H1 (cell line): ENCODE measurements around the gene MYBPC2. TPM values are rescaled to one million over a fixed set of nuclear protein-coding genes. Genes with fewer than 3 reads are reported as not detected.
A peak's percentile ranks its signal among the peaks of the same experiment; 100 is the strongest.

Experiments used
- CTCF ChIA-PET: fragments of 300-600 bp; sonication (Branson Sonifier 250); formaldehyde crosslinking; loops from one replicate; lab custom pipeline; 2021; ENCODE audit not compliant: partially characterized antibody; lab: Charles Lee
- POLR2A ChIA-PET: fragments of 300-600 bp; sonication (Branson Sonifier 250); formaldehyde crosslinking; loops from one replicate; lab custom pipeline; 2021; ENCODE audit warnings: inconsistent platforms; ENCODE audit not compliant: partially characterized antibody; lab: Charles Lee
- DNase-seq, 2 experiments: peaks; one replicate each; pipeline versions ENCODE4 v3.0.0 to v3.0.0-alpha.2; 2010 to 2022; ENCODE audit warnings: low spot score in 2 of 2, low read depth in 1 of 2, mixed read lengths in 1 of 2
- FAIRE-seq: peaks from 2 replicates; lab custom pipeline; 2011; peaks lifted over from hg19 to GRCh38; lab: Jason Lieb, UNC
- H2AFZ ChIP-seq: 2 replicates; pipeline ENCODE4 v1.8.1; 2012; ENCODE audit warnings: low read length, inconsistent platforms
- H2AK5ac ChIP-seq: 2 replicates; pipeline ENCODE4 v1.6.1; 2013; ENCODE audit warnings: low read depth, low read length
- H2BK120ac ChIP-seq: replicated peaks from 2 replicates; pipeline ENCODE3; 2013; ENCODE audit warnings: low read depth, low read length, inconsistent platforms
- H2BK12ac ChIP-seq: 2 replicates; pipeline ENCODE4 v1.6.1; 2013; ENCODE audit warnings: low read depth, low read length
- H2BK15ac ChIP-seq: 2 replicates; pipeline ENCODE4 v1.6.1; 2013; ENCODE audit warnings: low read length
- H2BK20ac ChIP-seq: 2 replicates; pipeline ENCODE4 v1.6.1; 2013; ENCODE audit warnings: low read length
- H2BK5ac ChIP-seq: 2 replicates; pipeline ENCODE4 v1.6.1; 2013; ENCODE audit warnings: low read depth, low read length
- H3K14ac ChIP-seq: 2 replicates; pipeline ENCODE4 v1.6.1; 2013; ENCODE audit warnings: inconsistent platforms; ENCODE audit not compliant: insufficient read length
- H3K18ac ChIP-seq: 2 replicates; pipeline ENCODE4 v1.6.1; 2013; ENCODE audit warnings: low read length; ENCODE audit errors: extremely low read depth
- H3K23ac ChIP-seq: 2 replicates; pipeline ENCODE4 v1.6.1; 2013; ENCODE audit warnings: inconsistent platforms; ENCODE audit not compliant: insufficient read length
- H3K23me2 ChIP-seq: 2 replicates; pipeline ENCODE4 v1.6.1; 2013; ENCODE audit warnings: low read depth, low read length
- H3K27ac ChIP-seq: 2 replicates; pipeline ENCODE4 v1.6.1; 2011; ENCODE audit warnings: low read depth, low read length, inconsistent platforms
- H3K27me3 ChIP-seq, 4 experiments: replicated peaks in 1 of 4; 1 replicate in 1 of 4; 2 replicates in 3 of 4; pipeline versions ENCODE4 v1.6.1 to v1.8.1; 2011 to 2013; ENCODE audit warnings: low read length in 3 of 4, mild to moderate bottlenecking in 3 of 4, inconsistent platforms in 2 of 4, mixed read lengths in 2 of 4, moderate library complexity in 1 of 4; ENCODE audit not compliant: control insufficient read depth in 3 of 4, insufficient read depth in 3 of 4; ENCODE audit errors: extremely low read depth in 1 of 4
- H3K36me3 ChIP-seq, 4 experiments: 2 replicates each; pipeline versions ENCODE4 v1.6.1 to v1.8.1; 2011 to 2013; ENCODE audit warnings: mild to moderate bottlenecking in 4 of 4, low read length in 3 of 4, moderate library complexity in 2 of 4, control low read depth in 1 of 4, inconsistent platforms in 1 of 4; ENCODE audit not compliant: insufficient read depth in 4 of 4, control insufficient read depth in 2 of 4
- H3K4ac ChIP-seq: replicated peaks from 2 replicates; pipeline ENCODE3; 2013; ENCODE audit warnings: low read length, low read depth, mixed read lengths, inconsistent platforms; ENCODE audit not compliant: insufficient read length
- H3K4me1 ChIP-seq, 4 experiments: replicated peaks in 1 of 4; 1 replicate in 1 of 4; 2 replicates in 3 of 4; pipeline versions ENCODE4 v1.6.1 to v1.8.1; 2011 to 2013; ENCODE audit warnings: low read length in 3 of 4, inconsistent platforms in 2 of 4, mixed read lengths in 1 of 4; ENCODE audit not compliant: insufficient read depth in 4 of 4, control insufficient read depth in 3 of 4
- H3K4me2 ChIP-seq, 2 experiments: 2 replicates each; pipeline versions ENCODE4 v1.6.1 to v1.8.1; 2011 to 2013; ENCODE audit warnings: low read depth in 2 of 2, low read length in 2 of 2, control low read depth in 1 of 2, inconsistent platforms in 1 of 2, mild to moderate bottlenecking in 1 of 2; ENCODE audit not compliant: insufficient read depth in 1 of 2
- H3K4me3 ChIP-seq, 4 experiments: fragments of 200-600, 300-600 bp in 1 of 4; sonication (generic), shearing (Covaris generic), sonication (Bioruptor Twin) in 1 of 4; 2 replicates each; pipeline versions ENCODE4 v1.5.1 to v1.8.1; 2011 to 2016; ENCODE audit warnings: low read length in 4 of 4, low read depth in 3 of 4, control low read depth in 2 of 4, inconsistent platforms in 2 of 4, mild to moderate bottlenecking in 2 of 4, mixed read lengths in 1 of 4, moderate library complexity in 1 of 4; ENCODE audit not compliant: insufficient read depth in 2 of 4; ENCODE audit errors: extremely low read depth in 1 of 4
- H3K56ac ChIP-seq: replicated peaks from 2 replicates; pipeline ENCODE3; 2013; ENCODE audit warnings: low read depth, mild to moderate bottlenecking, mixed read lengths, low read length, inconsistent platforms; ENCODE audit not compliant: insufficient read length
- H3K79me1 ChIP-seq: 2 replicates; pipeline ENCODE4 v1.6.1; 2013; ENCODE audit warnings: low read depth, low read length, control low read depth
- H3K79me2 ChIP-seq, 2 experiments: 2 replicates each; pipeline versions ENCODE4 v1.6.1 to v1.8.1; 2012 to 2013; ENCODE audit warnings: low read length in 2 of 2, mild to moderate bottlenecking in 2 of 2, inconsistent platforms in 1 of 2; ENCODE audit not compliant: insufficient read depth in 2 of 2, control insufficient read depth in 1 of 2
- H3K9ac ChIP-seq, 4 experiments: replicated peaks in 1 of 4; 1 replicate in 1 of 4; 2 replicates in 3 of 4; pipeline versions ENCODE4 v1.6.1 to v1.8.1; 2011 to 2013; ENCODE audit warnings: low read depth in 3 of 4, low read length in 3 of 4, control low read depth in 2 of 4, mild to moderate bottlenecking in 2 of 4, moderate library complexity in 2 of 4, inconsistent platforms in 1 of 4; ENCODE audit errors: extremely low read depth in 1 of 4
- H3K9me3 ChIP-seq, 2 experiments: 2 replicates each; pipeline versions ENCODE4 v1.6.1 to v1.8.1; 2012 to 2013; ENCODE audit warnings: mild to moderate bottlenecking in 2 of 2, moderate library complexity in 2 of 2, control low read depth in 1 of 2, inconsistent platforms in 1 of 2, low read depth in 1 of 2, low read length in 1 of 2, mixed read lengths in 1 of 2; ENCODE audit not compliant: insufficient read depth in 2 of 2
- H4K20me1 ChIP-seq, 2 experiments: replicated peaks in 1 of 2; 2 replicates each; pipeline versions ENCODE3 to v1.8.1; 2011 to 2013; ENCODE audit warnings: inconsistent platforms in 2 of 2, low read length in 2 of 2, mild to moderate bottlenecking in 1 of 2; ENCODE audit not compliant: insufficient read depth in 2 of 2, control insufficient read depth in 1 of 2
- H4K5ac ChIP-seq: 2 replicates; pipeline ENCODE4 v1.6.1; 2013; ENCODE audit warnings: low read length, low read depth, mixed read lengths, inconsistent platforms; ENCODE audit not compliant: insufficient read length
- H4K8ac ChIP-seq: 2 replicates; pipeline ENCODE4 v1.8.0; 2013; ENCODE audit warnings: mild to moderate bottlenecking, moderate library complexity, low read length, inconsistent platforms; ENCODE audit not compliant: insufficient read depth; ENCODE audit errors: extremely low read depth
- H4K91ac ChIP-seq: replicated peaks from 2 replicates; pipeline ENCODE3; 2013; ENCODE audit warnings: low read length, mixed read lengths, inconsistent platforms; ENCODE audit not compliant: insufficient read length
- ASH2L ChIP-seq: fragments of 200-600, 300-600 bp; sonication (generic); IDR thresholded peaks from one replicate; pipeline ENCODE4 v1.7.1; 2017; ENCODE audit warnings: low read length
- CHD1 ChIP-seq: IDR thresholded peaks from 2 replicates; pipeline ENCODE4 v1.6.1; 2012; ENCODE audit warnings: low read depth, low read length, improper control_type of control experiment
- CHD2 ChIP-seq: IDR thresholded peaks from 2 replicates; pipeline ENCODE4 v1.6.1; 2012; ENCODE audit warnings: low read length, improper control_type of control experiment
- SAP30 ChIP-seq: fragments of 300-600 bp; sonication (generic); IDR thresholded peaks from 2 replicates; pipeline ENCODE4 v1.7.1; 2012; ENCODE audit warnings: low read length, moderate library complexity, mild to moderate bottlenecking, inconsistent platforms; ENCODE audit not compliant: insufficient read depth, insufficient replicate concordance
- SP4 ChIP-seq: IDR thresholded peaks from 2 replicates; pipeline ENCODE4 v1.6.1; 2012; ENCODE audit warnings: low read length, inconsistent platforms
- SRF ChIP-seq: IDR thresholded peaks from 2 replicates; pipeline ENCODE4 v1.6.1; 2011; ENCODE audit warnings: mild to moderate bottlenecking, low read depth, low read length, moderate library complexity
- TAF7 ChIP-seq: optimal IDR thresholded peaks from 2 replicates; pipeline ENCODE3; 2011; ENCODE audit warnings: low read depth, mild to moderate bottlenecking, inconsistent platforms, low read length, moderate library complexity, borderline replicate concordance
- WGBS, 2 experiments: shearing (Covaris generic) in 1 of 2; methylation state at CpG; one replicate each; pipeline versions ENCODE4 v1.1.6 to v1.1.7; 2013 to 2015; ENCODE audit warnings: low lambda C conversion rate in 2 of 2, mixed read lengths in 2 of 2, inconsistent platforms in 1 of 2, low coverage in 1 of 2, missing lambda C conversion rate in 1 of 2; ENCODE audit not compliant: insufficient replicate concordance in 2 of 2, insufficient coverage in 1 of 2, insufficient read length in 1 of 2; ENCODE audit errors: extremely low coverage in 1 of 2, missing lambda C conversion rate in 1 of 2; 5-methylcytosine and 5-hydroxymethylcytosine counted together
- polyA plus RNA-seq, 7 experiments: library from polyadenylated mRNA; depleted of rRNA in 3 of 7; stranded (reverse) in 5 of 7; unstranded in 2 of 7; fragments of >200 nt in 5 of 7; fragments of 200-250 nt in 2 of 7; gene quantifications; 1 replicate in 5 of 7; 2 replicates in 1 of 7; 4 replicates in 1 of 7; pipeline versions ENCODE4 v1.2.1 to v1.2.3, GENCODE V29; 2011 to 2013; ENCODE audit warnings: missing spikeins in 2 of 7, mixed read lengths in 2 of 7
- total RNA-seq: library from RNA; stranded (reverse); fragmentation: NEBNext Ultra II Directional; extraction: Animal tissue kit (Norgen Biotek cat#: 25700); gene quantifications from 2 replicates; pipeline ENCODE4 v1.2.1, GENCODE V29; 2021
- TF ChIP-seq, protein P1 (sequence below): IDR thresholded peaks from 2 replicates; pipeline ENCODE4 v1.6.1; 2011; ENCODE audit warnings: low read depth, mild to moderate bottlenecking, low read length; ENCODE audit not compliant: insufficient read depth
- TF ChIP-seq, protein P2 (sequence below): IDR thresholded peaks from 2 replicates; pipeline ENCODE4 v1.6.1; 2012; ENCODE audit warnings: inconsistent platforms

The MYBPC2 gene
- total and polyA plus RNA-seq, 2 of the 8 experiments (the other 6 are each of a cell fraction or from before 2014, with no cell fraction given) = 1.8 to 3.1 TPM

DNA sequence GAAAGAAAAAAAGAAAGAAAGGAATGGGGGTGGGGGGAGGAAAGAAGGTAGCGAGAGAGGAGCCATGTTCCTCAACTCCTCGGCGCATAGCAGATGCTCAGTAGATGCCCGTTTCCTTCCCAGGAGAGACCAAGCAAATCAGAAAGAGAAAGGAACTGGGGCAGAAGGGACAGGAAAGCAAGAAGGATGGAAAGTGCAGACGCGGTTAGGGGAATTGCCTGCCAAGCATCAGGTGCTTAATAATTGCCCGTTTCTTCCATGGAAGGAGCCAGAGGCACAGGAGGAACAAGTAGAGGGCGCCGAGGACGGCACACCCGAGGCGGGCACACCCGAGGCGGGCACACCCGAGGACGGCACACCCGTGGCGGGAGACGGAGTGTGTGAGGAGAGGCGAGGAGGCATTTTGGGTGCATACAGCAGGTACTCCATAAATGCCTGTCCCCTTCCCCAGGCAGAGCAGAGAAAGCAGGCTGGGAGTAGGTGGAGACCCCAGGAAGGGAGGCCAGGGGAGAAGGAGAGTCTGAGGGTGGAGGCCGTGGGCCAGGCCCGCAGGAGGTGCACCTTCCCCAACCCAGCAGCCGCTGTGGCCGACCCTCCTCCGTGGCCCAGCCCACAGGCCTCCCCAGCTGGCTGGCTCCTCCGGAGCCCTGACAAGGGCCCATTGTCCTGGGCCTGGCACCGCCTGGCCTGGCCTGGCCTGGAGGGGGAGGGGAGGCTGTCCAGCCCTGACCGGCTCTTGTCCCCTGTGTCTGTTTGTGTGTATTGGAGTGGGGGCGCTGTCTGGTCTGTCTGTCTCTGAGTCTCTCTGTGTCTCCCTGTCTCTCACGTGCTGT lies 63.7 kb downstream of the MYBPC2 start:
- H3K23me2 ChIP-seq = peaks cover 4% of the 10 kb centered on the region; the same call in 1 of the 2 replicates
- H3K4ac ChIP-seq = no peak overlapping the region
- FAIRE-seq = no peak
- no peak overlapping the region for H3K4me3 ChIP-seq
- CTCF ChIA-PET = interaction anchor here (0.6 to 2.5 kb wide), 8 partner anchors 9 to 248 kb away, joined by 3 to 12 read pairs (median 4); no protein-coding TSS in a partner anchor
- H3K56ac ChIP-seq = no peak overlapping the region
- 78% methylated on average over 27 of the region's 30 CpGs; no CpG with 5 or more reads in 1 of the 2 experiments for WGBS, 2 experiments
- no peak overlapping the region for H2BK20ac ChIP-seq
- H3K18ac ChIP-seq = no peak overlapping the region
- no peak overlapping the region for H3K27ac ChIP-seq
- H3K27me3 ChIP-seq = peaks cover 8 to 67% (median 62%) of the 10 kb centered on the region in 4 experiments
- POLR2A ChIA-PET = interaction anchor here (1.0 to 1.9 kb wide), 3 partner anchors 8 to 19 kb away, joined by 3 to 5 read pairs (median 4); no protein-coding TSS in a partner anchor
- no peaks in the 10 kb centered on the region for H3K36me3 ChIP-seq
- H4K91ac ChIP-seq = no peak overlapping the region
- no peak overlapping the region for H2AK5ac ChIP-seq
- H4K20me1 ChIP-seq = no peaks in the 10 kb centered on the region
- H2BK5ac ChIP-seq = no peak overlapping the region; the same call in 1 of the 2 replicates
- no peak overlapping the region for H2BK15ac ChIP-seq
- H2BK12ac ChIP-seq = peak overlapping the region; percentile 14; the same call in 1 of the 2 replicates
- no peak overlapping the region for H2BK120ac ChIP-seq
- DNase-seq = no peak
- no peak overlapping the region for H3K4me2 ChIP-seq
- H3K14ac ChIP-seq = no peak overlapping the region
- no peak overlapping the region for H4K8ac ChIP-seq
- H2AFZ ChIP-seq = no peak overlapping the region
- peaks cover 0 to 13% (median 5%) of the 10 kb centered on the region in 4 experiments; a peak in 5 of 7 replicates for H3K4me1 ChIP-seq
- no peaks in the 10 kb centered on the region for H3K79me1 ChIP-seq
- H3K9ac ChIP-seq = no peak overlapping the region
- no peak overlapping the region for H4K5ac ChIP-seq
- no peaks in the 10 kb centered on the region for H3K79me2 ChIP-seq
- no peak overlapping the region for H3K23ac ChIP-seq
- H3K9me3 ChIP-seq = no peaks in the 10 kb centered on the region
- TF ChIP-seq SRF (no peak), SP4 (no peak), ASH2L (no peak), CHD1 (no peak), CHD2 (no peak), TAF7 (no peak), SAP30 (no peak)
- TF ChIP-seq, protein P1, sequence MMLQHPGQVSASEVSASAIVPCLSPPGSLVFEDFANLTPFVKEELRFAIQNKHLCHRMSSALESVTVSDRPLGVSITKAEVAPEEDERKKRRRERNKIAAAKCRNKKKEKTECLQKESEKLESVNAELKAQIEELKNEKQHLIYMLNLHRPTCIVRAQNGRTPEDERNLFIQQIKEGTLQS = no peak
- TF ChIP-seq, protein P2, sequence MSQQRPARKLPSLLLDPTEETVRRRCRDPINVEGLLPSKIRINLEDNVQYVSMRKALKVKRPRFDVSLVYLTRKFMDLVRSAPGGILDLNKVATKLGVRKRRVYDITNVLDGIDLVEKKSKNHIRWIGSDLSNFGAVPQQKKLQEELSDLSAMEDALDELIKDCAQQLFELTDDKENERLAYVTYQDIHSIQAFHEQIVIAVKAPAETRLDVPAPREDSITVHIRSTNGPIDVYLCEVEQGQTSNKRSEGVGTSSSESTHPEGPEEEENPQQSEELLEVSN = no peak
